SHP77 (cell line): ENCODE measurements around the gene ZNF12.
"Not testable (repeated sequence)": the region's sequence is repeated elsewhere in the genome, so short reads cannot be mapped to it uniquely, and the experiment has no call there.

Source experiments
- DNase-seq, 2 experiments: peaks; one replicate each; lab custom pipeline; 2025; lab: John Stamatoyannopoulos, UW

The ZNF12 gene

DNA sequence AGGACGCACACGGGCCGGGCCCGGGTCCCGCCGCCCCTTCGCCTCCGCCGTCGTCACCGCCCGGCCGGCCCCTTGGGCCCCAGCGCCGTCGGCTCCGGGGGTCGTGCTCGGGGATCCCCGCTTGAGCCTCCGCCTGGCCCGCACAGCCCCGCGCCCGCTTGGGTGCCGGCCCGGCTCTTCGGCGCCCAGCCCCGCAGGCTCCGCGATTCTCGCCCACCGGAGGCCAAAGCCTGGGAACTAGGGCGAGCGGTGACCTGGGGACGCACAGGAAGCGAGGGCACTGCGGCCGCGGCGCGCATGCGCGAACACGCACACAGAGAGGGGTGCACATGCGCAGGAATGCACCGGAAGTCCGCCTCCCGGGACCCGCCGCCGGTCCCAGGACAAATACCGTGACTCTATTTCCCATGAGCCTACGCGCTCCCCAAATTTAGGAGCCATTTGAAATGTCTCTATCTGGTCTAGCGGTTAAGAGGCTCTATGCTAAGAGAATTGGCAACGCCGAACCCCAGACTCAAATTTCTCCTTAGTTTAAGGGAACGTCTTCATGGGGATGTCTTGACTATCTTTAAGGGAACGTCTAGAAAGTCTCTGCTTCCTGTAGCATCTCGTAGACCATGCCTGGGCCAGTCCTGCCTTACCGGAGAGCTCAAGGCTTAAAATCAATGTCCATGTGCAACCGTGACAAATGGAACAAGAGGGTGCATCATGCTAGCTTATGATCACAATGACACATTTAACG lies at the start of gene ZNF12:
Gene ZNF12, minus strand, starts transcription at position 282 of the 742 bp plus-strand sequence. CDS start 1,774 bp downstream, outside the sequence.
- DNase-seq: peak; percentile 96 to 99

DNA sequence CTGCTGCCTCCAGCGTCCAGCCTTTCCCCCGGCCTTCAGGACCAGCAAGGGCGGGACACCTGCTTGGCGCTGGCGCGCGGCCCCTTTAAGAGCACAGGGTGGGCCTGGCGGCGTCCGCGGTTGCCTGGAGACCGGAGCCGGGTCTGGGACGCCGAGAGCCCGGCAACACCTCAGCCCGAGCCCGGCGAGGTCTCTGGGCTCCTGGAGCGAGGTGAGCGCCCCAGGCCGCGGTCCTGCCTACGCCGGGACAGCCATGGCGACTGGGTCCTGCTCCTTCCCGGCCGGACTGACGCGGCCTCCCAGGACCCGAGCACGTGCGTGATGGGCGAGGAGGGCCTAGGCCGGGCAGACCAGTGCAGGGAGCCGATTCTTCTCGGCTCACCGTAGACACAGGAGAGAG lies 47.2 kb upstream of the ZNF12 start, which contains the start of gene RSPH10B2:
Gene RSPH10B2, plus strand, starts transcription at position 140 of the 400 bp plus-strand sequence. CDS start 3,575 bp downstream, outside the sequence.
- DNase-seq: not testable (repeated sequence)

DNA sequence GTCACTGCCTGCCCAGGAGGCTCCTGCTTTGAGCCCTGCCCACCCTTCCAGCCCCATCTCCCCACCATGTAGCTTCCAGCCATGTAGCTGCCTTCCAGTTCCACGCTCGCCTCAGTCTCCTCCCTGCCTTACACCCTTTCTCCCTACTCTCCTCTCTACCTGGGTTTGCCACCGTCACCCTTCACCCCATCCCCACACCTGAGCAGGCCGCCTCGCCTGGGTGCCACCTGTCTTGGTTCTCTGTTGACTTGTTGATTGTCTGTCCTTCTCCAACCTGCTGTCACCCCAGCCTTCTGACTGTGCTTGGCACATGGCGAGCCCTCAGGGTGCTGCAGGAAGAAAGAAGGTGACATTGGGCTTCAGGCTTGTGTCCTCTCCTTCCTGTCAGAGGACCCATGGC lies 43.4 kb upstream of the ZNF12 start:
- not testable (repeated sequence) for DNase-seq

DNA sequence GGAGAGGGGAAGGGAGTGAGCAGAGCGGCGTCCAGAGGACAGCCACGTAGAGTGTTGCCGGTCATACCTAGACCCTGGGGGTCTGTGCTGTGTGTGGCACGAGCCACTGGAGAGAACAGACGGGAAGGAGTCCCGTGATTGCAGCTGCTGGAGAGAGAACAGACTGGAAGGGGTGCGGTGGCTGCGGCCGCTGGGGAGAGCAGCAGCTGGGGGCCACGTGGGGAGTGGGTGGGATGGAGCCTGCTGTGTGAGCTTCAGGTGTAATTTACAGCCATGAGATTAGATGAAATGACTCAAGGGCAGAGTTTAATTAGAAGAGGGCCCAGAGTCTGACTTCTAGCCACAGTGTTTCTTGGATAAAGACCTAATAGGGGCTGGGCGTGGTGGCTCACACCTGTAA lies 42.6 kb upstream of the ZNF12 start:
- DNase-seq: not testable (repeated sequence)

DNA sequence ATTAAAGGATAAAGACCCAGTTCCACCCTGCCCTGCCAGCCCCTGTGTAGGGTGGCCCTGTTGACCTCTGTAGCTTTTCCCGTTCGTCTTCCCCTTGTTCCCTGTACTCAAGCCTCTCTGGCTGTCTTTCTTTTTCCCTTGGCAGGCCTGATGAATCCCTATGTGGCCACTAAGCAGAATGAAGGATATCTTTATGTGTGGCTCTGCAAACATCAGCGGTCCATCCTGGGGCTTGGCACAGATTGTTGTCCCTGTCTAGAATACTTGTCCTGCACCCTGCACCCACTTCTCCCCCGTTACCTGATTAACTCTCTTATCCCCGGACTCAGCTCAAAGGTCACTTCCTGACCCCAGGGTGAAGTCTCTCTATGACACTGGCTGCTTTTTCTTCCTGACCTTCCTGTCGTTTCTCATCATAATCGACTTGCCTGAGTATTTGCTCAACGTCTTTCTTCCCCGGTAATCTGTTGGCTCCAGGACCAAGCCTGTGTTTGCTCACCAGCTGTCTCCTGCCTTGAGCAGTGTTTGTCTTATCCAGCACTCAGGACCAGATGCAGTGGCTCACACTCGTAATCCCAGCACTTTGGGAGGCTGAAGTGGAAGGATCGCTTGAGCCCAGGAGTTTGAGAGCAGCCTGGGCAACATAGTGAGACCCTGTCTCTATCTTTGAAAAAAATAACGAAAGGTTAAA lies 37.8 kb upstream of the ZNF12 start:
- DNase-seq: not testable (repeated sequence)

DNA sequence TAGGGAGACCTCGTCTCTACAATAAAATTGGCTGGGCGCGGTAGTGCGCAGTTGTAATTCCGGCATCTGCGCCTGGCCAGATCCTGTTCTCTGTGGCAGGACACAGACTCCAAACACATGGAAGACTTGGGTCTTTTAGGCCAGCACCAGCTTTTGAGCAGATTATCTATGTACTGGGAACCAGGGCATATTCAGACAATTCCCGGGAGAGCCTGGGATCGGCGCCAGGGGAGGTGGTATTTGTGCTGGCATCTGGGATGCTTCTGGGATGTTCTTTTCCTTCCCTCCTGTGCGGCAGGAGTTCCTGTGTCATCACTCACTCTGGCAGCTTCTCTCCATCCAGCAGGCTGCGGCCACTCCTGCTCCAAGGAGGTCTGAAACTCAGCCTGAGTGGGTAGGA lies 31.7 kb upstream of the ZNF12 start:
- not testable (repeated sequence) for DNase-seq

DNA sequence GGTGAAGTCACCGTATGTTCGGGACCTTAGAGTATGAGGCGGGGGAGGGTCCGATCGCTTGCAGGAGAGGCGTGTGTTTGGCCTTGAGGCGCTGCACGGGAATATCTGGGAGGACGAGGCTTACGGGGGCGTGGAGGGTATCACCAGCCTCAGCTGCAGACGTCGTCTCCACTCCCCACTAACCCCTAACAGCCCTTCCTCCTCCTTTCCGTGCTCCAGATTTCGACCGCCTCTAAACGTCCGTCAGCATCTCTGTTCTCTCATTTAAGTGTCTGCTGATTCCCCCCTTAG lies 23.5 kb upstream of the ZNF12 start:
- DNase-seq: no peak

DNA sequence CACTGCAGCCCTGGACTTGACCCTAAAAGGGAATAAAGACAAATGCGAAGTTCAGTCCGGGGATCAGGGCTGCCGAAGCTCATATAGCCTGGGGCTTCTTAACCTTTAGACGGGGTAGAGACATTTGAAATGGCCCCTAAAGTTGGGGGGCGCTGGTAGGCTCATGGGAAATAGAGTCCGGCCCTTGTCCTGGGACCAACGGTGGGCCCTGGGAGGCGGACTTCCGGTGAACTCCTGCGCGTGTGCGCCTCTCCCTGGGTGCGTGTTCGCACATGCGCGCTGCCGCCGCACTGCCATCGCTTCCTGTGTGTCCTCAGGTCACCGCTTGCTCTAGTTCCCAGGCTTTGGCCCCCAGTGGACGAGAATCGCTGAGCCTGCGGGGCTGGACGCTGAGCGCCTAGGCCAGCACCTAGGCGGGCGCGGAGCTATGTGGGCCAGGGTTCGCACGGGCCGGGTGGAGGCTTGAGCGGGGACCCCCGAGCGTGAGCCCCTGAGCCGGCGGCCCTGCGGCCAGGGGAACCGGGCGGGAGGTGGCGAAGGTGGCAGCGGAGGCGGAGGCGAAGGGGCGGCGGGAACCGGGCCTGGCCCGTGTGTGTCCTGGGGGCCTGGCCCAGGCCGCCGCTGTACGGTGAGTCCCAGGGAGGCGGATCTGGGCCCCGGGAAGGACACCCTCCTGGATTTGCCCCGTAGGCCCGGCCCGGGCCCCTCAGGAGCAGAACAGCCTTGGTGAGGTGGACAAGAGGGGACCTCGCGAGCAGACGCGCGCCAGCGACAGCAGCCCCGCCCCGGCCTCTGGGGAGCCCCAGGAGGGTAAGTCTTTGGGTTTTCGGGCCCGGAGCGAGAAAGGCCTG lies 23.0 kb upstream of the ZNF12 start:
- peak; percentile 95 to 98 for DNase-seq

DNA sequence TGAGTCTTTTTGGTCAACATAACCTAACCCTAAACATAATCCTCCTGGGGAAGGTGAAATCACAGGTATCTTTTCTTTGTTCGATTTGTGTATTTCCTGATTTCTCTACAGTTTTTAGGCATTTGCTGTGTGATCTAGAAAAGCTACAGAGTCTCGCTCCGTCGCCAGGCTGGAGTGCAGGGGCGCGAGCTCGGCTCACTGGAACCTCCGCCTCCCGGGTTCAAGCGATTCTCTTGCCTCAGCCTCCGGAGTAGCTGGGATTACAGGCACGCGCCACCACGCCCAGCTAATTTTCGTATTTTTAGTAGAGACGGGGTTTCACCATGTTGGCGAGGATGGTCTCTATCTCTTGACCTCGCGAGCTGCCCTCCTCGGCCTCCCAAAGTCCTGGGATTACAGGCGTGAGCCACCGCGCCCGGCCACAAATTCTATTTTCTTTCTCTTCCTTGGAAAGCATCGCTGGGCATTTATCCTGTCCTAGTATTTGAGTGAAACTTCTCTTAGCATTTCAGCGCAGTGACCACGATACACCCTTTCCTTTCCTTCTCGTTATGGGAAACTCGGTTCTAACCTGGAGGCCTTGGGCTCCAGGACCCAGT lies 22.2 kb upstream of the ZNF12 start:
- not testable (repeated sequence) for DNase-seq

DNA sequence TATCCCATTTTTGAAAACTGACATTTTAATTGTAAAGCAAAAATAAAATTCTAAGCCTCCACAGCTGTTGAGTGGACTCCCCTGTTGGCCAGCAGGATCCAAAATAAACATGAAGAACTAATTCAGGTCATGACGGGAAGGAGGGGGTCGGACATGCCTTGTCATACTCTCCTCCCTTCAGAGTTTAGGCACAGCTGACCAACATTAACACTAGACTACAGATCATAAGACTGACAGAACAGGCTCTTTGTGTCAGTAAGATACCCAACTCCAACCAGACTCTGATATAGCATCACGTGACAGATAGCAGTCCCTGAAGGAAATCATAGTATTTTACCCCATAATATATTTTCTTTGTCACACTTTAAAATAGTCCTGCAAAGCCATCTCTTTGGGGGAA lies 20.9 kb upstream of the ZNF12 start:
- DNase-seq: no peak

DNA sequence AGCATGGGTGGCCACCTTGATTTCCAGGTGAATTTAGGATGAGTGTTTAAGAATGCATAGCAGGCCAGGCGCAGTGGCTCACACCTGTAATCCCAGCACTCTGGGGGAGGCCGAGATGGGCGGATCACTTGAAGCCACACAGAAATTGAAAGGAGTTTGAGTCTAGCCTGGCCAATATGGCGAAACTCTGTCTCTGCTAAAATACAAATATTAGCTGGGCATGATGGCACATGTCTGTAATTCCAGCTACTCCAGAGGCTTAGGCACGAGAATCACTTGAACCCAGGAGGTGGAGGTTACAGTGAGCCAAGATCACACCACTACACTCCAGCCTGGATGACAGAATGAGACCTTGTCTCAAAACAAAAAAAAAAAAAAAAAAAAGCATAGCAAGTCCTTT lies 19.6 kb upstream of the ZNF12 start:
- not testable (repeated sequence) for DNase-seq

DNA sequence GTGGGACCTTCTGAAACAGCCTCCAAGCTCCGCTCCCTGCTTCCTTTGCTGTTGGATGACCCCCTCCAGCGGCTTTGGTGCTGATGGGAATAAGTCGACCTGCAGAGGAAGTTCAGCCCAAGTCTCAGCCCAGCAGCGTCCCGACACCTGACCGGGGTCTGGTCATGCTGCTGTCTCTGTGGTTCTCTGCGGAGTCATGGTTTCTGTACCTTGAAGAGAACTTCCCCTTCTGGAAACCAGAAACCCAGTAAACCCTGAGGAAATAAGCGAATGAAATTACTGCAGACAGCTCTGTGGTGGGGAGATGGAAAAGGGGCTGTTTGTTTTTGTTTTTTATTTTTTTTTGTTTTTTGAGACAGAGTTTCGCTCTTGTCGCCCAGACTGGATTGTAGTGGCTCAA lies 18.3 kb upstream of the ZNF12 start:
- no peak for DNase-seq

DNA sequence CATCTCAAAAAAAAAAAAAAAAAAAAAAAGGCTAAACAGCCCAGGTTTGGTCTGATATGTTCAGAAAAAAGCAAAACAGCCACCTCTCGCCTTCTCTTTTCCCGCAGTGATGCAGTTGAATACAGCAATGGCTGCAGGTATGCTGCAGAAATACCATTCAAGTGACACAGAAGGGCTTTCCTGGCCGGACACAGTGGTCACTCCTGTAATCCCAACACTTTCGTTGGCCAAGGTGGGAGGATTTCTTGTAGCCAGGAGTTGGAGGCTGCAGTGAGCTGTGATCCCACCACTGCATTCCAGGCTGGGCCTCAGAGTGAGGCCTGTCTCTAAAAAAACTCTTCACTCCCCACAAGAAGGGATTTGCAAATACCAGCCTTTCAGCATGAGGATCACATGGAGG lies 17.6 kb upstream of the ZNF12 start:
- not testable (repeated sequence) for DNase-seq

DNA sequence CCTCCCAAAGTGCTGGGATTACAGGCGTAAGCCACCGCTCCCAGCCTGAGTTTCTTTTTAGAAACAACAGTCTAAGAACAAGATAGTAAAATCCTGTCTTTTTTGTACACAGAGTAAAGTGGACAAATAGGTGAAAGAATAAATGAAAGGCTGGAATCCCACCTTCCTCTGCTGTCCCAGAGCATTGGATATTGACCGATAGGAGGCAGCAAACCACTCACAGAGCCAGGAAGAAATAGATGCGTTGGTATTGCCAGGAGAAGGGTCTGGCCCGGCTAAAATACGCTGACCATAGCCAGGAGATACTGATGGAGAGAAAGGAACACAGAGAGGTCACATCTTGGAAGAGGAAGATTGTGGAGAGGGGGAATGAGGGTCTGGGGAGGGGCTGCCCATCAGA lies 11.4 kb upstream of the ZNF12 start:
- no peak for DNase-seq

DNA sequence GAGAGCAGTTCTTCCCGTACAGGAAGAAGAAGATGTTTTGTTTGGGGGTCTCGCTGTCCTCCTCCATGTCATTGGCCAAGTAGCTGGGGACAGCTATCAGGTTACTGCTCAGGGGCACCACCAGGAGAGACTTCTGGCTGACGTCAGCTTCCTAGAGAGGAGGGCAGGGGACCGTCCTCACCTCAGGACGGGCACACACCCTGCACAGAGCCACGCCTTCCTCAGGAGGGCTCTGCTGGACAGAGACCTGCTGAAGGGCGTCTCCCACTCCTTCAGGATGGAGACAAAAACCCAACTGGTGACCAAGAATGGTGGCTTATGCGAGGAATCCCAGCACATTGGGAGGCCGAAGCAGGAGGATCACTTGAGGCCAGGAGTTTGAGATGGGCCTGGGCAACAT lies 9.2 kb upstream of the ZNF12 start:
- not testable (repeated sequence) for DNase-seq

DNA sequence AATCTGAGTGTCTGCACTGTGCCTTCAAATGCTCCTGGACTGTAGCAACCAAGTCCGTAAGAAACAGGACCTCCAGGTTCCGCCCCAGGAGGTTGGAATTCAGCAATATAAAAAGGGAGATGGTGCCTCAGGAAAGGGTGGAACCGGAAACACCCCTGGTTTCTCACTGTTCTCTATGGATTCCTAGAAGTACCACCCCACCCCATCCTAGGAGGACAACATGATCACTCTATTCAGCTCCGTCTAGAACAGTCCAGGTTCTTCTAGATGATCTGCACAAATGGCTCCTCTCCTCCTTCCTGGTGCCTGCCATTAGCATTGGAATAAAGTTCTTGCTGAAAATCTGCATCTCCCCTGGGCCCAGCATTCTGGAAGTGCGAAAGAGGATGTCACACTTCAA lies 7.6 kb upstream of the ZNF12 start:
- DNase-seq: no peak

DNA sequence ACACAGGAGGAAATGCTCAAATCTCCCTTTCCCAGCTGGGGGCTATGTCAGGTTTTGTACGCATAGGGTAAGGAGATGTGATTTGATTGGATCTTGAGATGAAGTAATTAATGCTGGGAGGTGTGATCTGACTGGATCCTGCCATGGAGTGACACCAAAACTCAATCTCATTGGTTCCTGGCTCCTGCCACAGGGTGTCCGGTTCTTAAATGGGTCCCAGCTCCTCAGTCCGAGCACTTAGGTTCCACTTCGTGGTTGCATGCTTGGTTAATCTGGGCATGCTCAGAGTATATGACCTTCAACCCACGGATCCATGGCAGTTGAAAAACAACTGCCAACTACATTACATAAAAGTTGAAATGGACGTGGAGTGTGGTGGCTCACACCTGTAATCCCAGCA lies 3.1 kb upstream of the ZNF12 start:
- DNase-seq: no peak

DNA sequence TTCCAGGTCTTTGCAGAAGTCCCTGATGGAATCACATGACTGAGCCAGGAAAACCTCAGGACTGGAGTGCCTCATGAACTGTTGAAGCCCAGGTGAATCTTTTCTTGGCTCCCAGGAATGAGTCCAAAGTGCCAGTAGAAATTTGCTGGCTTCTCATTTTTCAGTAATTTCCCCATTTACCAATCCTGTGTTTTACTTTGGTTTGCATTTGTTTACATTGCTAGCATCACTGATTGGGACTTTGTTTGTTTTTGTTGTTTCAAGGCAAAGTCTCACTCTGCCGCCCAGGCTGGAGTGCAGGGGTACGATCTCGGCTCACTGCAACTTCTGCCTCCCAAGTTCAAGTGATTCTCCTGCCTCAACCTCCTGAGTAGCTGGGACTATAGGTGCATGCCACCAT lies 1.6 kb upstream of the ZNF12 start:
- DNase-seq: no peak

DNA sequence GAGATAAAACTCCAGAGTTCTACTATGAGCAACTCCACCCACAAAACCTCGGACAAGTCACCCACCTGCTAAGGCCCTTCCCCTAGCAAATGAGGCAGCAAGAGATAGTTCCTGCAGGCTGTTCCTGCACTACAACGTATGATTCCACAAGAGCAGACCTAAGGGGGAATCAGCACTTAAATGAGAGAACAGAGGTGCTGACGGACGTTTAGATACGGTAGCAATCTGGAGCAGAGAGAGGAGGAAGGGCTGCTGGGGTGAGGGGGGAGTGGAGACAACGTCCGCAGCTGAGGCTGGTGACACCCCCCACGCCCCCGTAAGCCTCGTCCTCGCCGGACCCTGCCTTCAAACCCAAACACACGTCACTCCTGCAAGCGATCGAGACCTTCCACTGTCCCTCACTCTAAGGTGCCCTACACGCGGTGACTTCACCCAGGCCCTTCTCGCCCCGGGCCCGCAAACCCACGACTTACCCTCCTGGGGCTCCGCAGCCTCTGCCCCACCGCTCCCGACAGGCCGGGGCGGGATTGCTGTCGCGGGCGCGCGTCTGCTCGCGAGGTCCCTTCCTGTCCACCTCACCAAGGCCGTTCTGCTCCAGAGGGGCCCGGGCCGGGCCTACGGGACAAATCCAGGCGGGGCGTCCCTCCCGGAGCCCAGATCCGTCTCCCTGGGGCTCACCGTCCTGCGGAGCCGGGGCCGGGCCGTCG lies 635 bp downstream of the ZNF12 start:
- peak in 1 of 2 experiments; percentile 11 for DNase-seq

DNA sequence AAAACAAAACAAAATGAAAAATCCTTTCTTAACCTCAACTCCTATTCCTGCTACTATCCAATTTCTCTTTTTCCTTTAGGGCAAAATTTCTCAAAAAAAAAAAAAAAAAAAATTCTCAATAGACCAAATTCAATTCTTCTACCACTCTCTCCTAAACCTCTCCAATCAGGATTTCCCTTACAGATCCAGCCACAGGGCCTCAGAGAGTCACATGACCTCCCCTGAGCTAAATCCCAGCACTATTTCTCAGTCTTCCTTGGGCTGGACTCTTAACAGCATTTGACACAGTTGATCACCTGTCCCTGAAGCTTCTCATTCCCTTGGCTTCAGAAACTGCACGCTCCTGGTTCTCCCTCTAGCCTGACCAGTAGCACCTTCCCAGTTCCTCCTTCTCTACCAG lies 4.9 kb downstream of the ZNF12 start:
- no peak for DNase-seq

DNA sequence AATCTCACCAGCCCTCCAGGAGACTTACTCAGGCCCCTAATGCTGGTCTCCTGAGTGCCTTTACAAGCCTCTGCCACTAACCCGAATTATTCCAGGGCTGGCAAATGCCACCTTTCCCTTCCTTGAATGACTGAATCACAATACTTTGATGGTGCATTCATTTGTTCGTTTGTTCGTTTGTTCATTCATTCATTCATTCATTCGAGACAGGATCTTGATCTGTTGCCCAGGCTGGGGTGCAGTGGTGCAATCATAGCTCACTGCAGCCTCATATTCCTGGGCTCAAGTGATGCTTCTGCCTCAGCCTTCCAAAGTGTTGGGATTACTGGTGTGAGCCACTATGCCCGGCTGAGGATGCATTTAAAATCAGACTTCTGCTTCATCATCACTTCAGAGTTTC lies 6.0 kb downstream of the ZNF12 start:
- no peak for DNase-seq
